GM19397 (cell line): ENCODE data around the gene NAP1L1.

Experiments
- ATAC-seq: cut with Tn5 transposase; IDR thresholded peaks from one replicate; pipeline ENCODE4 v1.9.1; 2021; ENCODE audit warnings: mild to moderate bottlenecking, moderate library complexity; ENCODE audit not compliant: unreplicated experiment

The NAP1L1 gene

DNA sequence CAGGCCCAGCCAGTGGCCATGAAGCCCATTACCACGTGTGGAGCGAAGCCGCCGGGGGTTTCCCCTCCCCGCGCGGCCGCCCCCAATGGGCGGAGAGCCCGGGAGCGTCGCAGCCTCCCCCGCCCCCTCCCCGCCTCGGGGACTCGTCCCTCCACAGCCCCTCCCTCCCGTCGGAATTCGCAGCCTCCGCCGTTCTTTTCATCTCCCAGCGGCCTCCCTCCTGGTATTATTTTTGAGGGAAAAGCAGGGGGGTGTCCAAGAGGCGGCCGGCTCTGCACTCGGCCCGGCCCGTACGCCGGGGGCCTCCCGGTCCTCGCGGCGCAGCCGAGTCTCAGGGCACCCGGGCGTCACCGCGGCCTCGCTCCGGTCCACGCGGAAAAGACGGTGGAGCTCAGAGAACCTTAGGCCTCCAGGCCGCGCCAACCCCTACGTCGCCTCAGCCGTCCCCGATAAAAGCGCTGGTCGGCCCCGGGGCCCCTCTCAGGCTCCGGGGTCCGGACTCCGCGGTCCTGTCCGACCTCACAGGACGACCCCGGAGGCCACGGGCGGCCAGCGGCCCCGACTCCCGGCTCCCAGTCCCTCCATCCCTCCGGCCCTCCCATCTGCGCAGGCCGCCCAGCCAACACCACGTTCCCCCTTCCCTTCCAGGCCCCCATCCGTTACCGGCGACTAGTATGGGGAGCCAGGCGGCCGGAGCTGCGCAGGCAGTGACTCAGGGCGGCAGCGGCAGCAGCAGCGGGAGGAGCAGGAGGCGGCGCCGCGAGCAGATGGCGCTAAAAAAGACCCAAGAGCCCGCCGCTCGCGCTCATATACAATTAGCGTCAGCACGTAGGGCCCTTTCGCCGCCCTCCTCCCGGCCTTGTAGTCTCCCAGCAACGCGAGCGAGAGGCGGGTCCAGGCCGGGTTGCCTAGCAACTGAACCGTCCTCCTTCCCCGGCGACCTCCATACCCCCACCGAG, at the start of gene NAP1L1:
Gene NAP1L1, minus strand, starts transcription at position 782 of the 959 bp plus-strand sequence. CDS start 10,466 bp downstream, outside the sequence.
- peak; percentile 92 for ATAC-seq

GRCh38 chr12:76127588-76127987, 43.1 kb upstream of the NAP1L1 start:
- no peak for ATAC-seq

GRCh38 chr12:76124456-76124855, 40.0 kb upstream of the NAP1L1 start:
- ATAC-seq: no peak

DNA sequence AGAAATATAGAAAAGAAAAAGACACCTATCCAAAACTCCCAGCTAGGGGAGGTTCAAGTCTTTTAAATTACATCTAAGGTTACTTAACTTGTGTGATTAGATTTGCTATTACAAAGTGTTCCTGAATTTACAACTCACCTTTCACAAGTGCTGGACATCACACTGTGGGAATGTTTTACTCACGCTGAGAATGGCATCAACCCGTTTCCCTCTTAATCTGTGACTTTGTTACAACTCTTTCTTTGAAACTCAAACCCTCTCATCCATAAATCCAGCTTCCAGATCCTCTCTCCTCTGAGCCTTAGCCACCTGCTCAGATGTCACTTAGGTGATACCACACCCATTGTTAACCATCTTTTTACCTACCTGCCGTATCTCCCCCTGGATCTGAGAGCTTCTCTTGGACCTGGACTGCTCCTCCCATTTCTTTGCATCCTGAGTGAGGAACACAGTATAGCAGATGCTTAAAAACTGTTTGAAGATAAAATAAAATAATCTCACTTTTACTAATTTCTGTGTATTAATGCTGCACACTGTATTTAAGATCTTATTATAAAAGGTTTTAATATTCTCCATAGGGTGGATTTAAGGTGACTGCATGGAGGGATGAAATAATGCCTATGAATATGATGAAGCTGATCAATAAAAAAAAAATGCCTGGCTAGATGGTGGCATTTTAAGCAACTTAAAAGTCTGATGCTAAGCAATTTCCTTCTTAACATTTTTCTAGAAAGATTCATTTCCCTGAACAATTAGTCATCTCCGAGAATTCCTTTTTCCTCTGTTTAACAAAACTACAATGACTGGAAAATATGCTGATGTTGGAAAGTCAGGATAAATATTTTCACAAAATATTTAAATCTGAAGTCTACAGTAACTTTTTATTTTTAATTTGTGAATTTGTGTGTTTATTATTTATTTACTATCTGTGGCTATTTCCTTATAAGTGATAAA, 39.1 kb upstream of the NAP1L1 start:
- no peak for ATAC-seq

GRCh38 chr12:76119887-76120286, 35.4 kb upstream of the NAP1L1 start:
- ATAC-seq: no peak

- ATAC-seq: no peak
These were observed 33.3 kb upstream of the NAP1L1 start for GRCh38 chr12:76117751-76118150.

DNA sequence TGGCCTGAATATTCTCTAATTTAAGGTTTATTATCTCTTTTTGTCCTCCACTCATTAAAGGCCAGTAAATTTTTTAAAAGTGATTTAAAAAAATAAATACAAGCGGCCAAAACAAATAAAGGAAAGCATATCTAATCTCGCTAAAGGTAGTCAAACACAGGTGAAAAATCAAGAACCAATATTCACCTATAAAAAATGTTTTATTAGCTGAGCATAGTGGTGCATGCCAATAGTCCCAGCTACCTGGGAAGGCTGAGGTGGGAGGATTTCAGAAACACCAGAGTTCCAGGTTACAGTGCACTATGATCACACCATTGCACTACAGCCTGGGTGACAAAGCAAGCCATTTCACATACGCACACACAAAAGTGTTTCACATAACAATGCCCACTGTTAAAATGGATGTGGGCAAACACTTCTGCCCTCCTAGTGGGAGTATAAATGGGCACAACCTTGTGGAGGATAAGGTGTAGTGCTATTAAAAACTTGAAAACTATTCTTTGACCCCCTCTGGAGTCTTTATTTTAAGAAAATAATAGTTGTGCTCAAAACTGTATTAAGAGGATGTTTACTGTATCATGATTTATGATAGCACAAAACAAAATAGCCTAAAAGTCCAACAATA, 32.7 kb upstream of the NAP1L1 start:
- ATAC-seq: no peak

DNA sequence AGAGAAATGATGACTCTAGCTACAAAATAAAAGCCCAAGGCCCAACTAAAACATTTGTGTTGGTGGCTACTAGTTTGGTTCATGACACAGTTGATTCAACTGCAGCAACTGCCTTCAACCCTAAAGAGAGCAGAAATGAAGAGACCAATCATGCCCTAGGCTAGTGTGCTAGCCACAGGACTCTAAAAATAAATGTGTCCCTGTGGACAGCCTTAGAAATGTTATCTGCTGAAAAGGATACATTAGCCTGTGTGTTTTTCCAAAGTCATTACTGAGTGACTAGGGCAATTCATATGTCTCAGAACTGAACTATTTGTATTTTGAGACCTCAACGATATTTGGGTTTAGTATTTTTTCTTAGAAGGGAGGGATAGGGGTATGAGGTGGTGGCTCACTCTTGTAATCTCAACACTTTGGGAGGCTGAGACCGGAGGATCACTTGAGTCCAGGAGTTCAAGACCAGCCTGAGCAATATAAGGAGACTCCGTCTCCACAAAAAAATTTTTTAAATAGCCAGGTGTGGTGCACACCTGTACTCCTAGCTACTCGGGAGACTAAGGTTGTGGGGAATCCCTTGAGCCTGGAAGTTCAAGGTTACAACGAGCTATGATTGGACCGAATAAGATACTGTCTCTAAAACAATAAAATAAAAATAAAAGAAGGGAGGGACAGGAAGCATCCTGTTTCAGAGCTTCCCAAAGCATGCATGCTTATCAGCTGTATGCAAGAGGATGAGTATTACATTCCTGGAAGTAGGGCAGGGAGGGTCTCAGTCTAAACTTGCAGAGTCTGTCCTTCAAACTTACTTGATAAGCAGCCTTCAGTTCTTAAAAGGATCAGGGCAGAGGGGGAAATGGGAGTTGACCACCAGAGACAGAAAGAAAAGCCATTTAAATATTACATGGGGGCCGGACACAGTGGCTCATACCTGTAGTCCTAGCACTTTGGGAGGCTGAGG, 29.6 kb upstream of the NAP1L1 start:
- no peak for ATAC-seq

DNA sequence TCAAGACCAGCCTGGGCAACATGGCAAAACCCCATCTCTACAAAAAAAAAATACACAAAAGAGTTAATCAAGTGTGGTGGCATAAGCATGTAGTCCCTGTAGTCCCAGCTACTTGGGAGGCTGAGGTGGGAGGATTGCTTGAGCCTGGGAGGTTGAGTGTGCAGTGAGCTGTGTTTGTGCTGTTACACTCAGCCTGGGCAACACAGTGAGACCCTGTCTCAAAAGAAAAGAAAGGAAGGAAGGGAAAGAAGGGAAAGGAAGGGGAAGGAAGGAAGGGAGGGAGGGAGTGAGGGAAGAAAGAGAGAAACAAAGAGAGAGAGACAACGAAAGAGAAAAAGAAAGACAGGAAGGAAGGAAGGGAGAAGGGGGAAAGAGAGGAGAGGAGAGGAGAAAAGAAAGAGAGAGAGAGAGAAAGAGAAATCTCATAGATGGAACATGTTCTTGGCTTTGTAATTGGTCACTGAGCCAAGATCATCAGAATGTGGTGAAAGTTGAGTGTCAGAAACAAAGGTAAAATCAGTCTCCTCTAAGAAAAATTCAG, 26.8 kb upstream of the NAP1L1 start:
- no peak for ATAC-seq

DNA sequence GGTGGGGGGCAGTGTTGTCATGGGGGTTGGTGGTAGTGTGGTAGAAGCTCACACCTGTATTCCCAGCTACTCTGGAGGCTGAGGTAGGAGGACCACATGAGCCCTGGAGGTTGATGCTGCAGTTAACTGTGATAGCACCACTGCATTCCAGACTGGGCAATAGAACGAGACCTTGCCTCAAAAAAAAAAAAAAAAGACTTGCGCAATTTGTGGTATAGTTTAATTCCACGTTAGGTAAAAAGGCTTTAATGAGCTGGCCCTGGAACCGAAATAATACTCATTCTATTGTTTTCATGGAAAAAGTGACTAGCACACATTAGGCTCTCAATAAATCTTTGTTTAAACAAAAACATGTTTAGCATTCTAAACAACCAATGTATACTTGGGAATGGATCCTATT, 25.4 kb upstream of the NAP1L1 start:
- no peak for ATAC-seq

GRCh38 chr12:76108356-76108755, 23.9 kb upstream of the NAP1L1 start:
- ATAC-seq: no peak

DNA sequence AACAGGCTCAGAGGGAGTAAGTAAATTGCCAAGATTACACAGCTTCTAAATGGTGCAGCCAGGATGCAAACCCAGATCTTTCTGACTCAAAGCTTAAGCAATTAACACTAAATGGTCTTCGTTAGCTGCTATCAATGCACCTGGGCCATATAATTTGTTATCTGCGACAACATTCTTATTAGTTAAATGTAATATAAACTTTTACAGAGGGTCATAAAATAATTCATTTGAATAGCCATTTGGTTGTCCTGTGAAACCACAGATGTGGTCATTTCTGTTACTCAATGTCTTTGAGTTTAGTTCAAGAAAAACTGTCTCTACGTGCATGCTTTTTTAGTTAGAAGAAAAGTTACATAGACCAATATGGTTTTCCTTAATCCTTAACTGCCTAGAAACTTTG, 22.1 kb upstream of the NAP1L1 start:
- no peak for ATAC-seq

- no peak for ATAC-seq
These were observed 19.5 kb upstream of the NAP1L1 start for GRCh38 chr12:76103958-76104357.

DNA sequence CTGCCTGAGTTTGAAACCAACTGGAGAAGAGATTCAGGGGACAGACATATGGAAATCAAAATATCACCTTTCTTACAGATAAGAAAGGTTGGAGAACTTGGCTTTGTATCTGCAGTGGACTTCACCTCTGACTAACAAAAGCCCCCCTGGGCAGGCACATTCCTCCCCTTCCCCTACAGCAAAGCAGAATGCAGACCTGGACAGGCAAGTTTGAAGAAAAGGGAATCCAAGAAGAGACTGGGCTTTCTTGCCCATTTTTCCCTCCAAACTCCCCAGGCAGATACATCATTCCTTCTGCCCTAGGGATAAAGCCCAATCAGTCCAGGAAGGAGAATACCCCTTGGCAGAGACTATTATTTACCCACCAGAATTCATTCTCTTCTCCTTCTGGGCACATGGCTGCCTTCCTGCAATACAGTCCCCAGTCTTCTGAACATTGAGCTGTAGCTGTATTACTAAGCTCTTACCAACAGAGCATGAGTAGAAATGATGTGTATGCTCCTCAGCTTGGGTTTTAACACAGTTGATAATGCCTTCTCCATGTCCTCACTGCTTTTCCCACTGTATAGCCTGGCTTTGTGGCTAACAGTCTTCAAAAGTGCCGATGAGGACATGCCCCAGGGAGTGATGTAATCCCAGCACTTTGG, 17.4 kb upstream of the NAP1L1 start:
- ATAC-seq: no peak

GRCh38 chr12:76096079-76096646, 11.7 kb upstream of the NAP1L1 start:
- no peak for ATAC-seq

DNA sequence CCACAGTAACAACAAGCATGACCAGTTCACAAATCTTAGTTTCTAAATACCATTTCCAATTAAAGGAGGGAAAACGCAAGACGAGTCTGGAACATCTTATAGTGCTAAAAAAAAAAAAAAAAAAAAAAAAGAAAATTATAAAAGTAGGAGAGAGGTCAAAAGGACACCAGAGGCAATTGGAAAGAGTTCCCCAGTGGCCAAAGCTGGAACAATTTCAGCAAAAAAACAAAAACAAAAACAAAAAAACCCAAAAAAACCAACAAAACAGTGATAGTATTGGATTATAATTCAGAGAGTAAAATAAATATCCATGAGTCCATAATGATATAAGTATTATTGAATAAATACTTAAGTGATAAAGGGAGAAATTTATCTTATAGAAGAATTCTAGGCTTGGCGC, 10.3 kb upstream of the NAP1L1 start:
- no peak for ATAC-seq

DNA sequence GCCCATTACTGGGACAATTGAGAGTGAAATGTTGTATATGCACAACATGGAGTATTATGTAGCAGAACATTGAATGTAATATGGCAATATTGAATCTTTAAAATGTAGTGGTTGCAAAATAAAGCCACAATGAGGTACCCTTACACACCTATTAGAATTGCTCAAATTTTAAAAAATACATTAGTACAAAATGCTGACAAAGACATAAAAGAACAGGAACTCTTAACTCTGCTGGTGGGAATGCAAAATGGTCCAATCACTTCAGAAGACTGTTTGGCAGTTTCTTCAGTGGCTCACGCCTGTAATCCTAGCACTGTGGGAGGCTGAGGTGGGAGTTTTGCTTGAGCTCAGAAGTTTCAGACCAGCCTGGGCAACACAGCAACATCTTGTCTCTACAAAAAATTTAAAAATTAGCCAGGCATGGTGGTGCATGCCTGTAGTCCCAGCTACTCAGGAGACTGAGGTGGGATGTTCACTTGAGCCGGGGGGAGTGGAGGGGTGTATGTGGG, 6.8 kb upstream of the NAP1L1 start:
- no peak for ATAC-seq

DNA sequence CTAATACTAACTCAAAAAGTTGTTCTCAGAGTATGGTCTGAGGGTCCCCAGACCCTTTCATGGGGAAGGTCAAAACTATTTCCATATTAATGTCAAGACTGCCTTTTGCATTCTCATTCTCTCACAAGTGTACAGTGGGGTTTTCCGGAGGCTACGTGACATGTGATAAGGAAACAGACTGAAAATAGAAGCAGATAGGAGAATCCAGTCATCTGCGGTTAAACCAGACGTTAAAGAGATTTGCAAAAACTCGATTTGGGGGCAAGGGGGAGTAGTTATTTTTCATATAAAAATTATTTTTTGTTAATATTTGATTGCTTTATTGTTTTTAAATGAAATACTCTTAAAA, 1.0 kb upstream of the NAP1L1 start:
- ATAC-seq: no peak
